Measurements from ENCODE around the gene TUBB2B. TPM values are rescaled to one million over a fixed set of nuclear protein-coding genes. Genes with fewer than 3 reads are reported as not detected.

The TUBB2B gene
- total and polyA plus RNA-seq, 9 of the 15 experiments (the other 6 are each of a cell fraction or from before 2014, with no cell fraction given): 0.11 to 9.7 (median 4.6) TPM

DNA sequence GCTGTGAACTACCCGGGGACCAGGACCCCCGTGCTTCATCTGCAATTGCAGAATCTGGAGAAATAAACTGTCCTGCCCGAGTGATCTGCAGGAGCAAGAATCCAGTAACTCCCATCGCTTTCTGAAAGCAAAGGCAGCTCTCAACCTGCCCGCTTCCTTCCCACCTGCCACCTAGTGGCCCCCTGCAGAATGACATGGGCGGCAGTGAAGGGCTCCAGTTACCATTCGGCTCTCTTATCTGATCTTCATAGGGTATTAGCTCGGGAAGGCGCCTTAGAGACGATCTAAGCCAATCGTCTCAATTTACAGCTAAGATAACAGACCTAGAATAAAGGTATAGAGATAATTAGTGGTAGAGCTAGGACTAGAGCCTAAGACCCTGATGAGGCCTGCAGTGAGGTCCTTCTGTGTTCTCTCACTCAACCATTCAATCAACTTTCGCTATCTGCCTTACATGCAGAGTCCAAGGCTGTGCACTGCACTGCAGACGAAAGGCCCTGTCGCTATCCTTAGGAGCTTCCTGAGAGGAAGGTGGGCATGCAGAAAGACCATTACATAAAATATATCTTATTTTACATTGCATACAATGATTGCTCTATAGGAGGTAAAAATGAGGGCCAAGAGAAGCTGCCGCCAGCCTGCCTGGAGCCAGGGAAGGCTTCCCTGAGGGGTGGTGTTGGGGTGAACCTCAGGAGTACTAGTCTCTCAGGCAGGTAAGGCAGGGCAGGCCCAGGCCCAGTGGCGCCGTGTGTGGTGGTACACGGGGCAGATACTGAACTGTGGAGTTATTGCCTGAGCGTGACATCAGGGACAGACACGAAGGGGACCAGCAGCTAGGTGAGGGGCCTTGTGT is 24.2 kb upstream of the TUBB2B start (continued):
- peak; percentile 55; the same call in 1 of the 2 replicates for TF ChIP-seq SPI1 (IDR thresholded peaks at IDR 0.05; ENCODE audit: borderline replicate concordance, low read depth, low read length)
- peak; percentile 44 to 89; a peak in 2 of 4 replicates for TF ChIP-seq RCOR1 (IDR thresholded peaks at IDR 0.05; ENCODE audit: borderline replicate concordance in 1 of 2, low read depth in 2 of 2, low read length in 2 of 2)
- no peak for TF ChIP-seq HDAC3 (IDR thresholded peaks at IDR 0.05; ENCODE audit: borderline replicate concordance, partially characterized antibody)
- TF ChIP-seq, protein P1, sequence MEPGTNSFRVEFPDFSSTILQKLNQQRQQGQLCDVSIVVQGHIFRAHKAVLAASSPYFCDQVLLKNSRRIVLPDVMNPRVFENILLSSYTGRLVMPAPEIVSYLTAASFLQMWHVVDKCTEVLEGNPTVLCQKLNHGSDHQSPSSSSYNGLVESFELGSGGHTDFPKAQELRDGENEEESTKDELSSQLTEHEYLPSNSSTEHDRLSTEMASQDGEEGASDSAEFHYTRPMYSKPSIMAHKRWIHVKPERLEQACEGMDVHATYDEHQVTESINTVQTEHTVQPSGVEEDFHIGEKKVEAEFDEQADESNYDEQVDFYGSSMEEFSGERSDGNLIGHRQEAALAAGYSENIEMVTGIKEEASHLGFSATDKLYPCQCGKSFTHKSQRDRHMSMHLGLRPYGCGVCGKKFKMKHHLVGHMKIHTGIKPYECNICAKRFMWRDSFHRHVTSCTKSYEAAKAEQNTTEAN (CRISPR knock-in tag; IDR thresholded peaks at IDR 0.05): no peak; the same call in 1 of the 2 replicates
- 0 out of 2 replicates have a peak, but pooled peaks have one; percentile 17 for TF ChIP-seq ZNF695 (CRISPR knock-in tag; IDR thresholded peaks at IDR 0.05)
- TF ChIP-seq MYNN (IDR thresholded peaks at IDR 0.05): no peak
- TF ChIP-seq MYNN (CRISPR knock-in tag; IDR thresholded peaks at IDR 0.05): no peak
- TF ChIP-seq ZNF766 (CRISPR knock-in tag; conservative IDR thresholded peaks at IDR 0.05): peak; percentile 61; the same call in 1 of the 2 replicates
- 0 out of 2 replicates have a peak, but pooled peaks have one; percentile 53 for TF ChIP-seq NR1H2 (CRISPR knock-in tag; IDR thresholded peaks at IDR 0.05)
- peak; percentile 46; the same call in 1 of the 2 replicates for TF ChIP-seq EP300 (IDR thresholded peaks at IDR 0.05; ENCODE audit: low read length)
- TF ChIP-seq BHLHE40 (IDR thresholded peaks at IDR 0.05; ENCODE audit: low read length): 0 out of 2 replicates have a peak, but pooled peaks have one; percentile 29
- peak; percentile 67 for TF ChIP-seq NEUROD1 (IDR thresholded peaks at IDR 0.05; ENCODE audit: borderline replicate concordance, low read depth, low read length, partially characterized antibody)
- peak; percentile 80 for TF ChIP-seq JUND (IDR thresholded peaks at IDR 0.05; ENCODE audit: borderline replicate concordance, low read depth, low read length)
- TF ChIP-seq JUND (tag; IDR thresholded peaks at IDR 0.05; ENCODE audit: borderline replicate concordance, low read depth, low read length): peak; percentile 69; the same call in 1 of the 3 replicates
- 0 out of 2 replicates have a peak, but pooled peaks have one; percentile 35 for TF ChIP-seq ZFPM2 (CRISPR knock-in tag; IDR thresholded peaks at IDR 0.05)
- peak; percentile 76 for TF ChIP-seq RB1 (IDR thresholded peaks at IDR 0.05; ENCODE audit: low read depth)
- TF ChIP-seq ETS1 (conservative IDR thresholded peaks at IDR 0.05; ENCODE audit: control insufficient read depth, low read depth, low read length): no peak
- TF ChIP-seq GABPB2 (CRISPR knock-in tag; conservative IDR thresholded peaks at IDR 0.05): 0 out of 2 replicates have a peak, but pooled peaks have one; percentile 55
- TF ChIP-seq ZFP91 (CRISPR knock-in tag; IDR thresholded peaks at IDR 0.05): no peak
- TF ChIP-seq SMARCE1 (IDR thresholded peaks at IDR 0.05): 0 out of 2 replicates have a peak, but pooled peaks have one; percentile 26
- 0 out of 2 replicates have a peak, but pooled peaks have one; percentile 26 for TF ChIP-seq ESRRA (IDR thresholded peaks at IDR 0.05; ENCODE audit: borderline replicate concordance, low read depth)
- peak; percentile 32; the same call in 1 of the 2 replicates for TF ChIP-seq CEBPG (CRISPR knock-in tag; IDR thresholded peaks at IDR 0.05)
- no peak for TF ChIP-seq CEBPG (tag; conservative IDR thresholded peaks at IDR 0.05 in 1 of 2, IDR thresholded peaks at IDR 0.05 in 1 of 2)
